ENCODE data around the gene FAIM2. TPM values are rescaled to one million over a fixed set of nuclear protein-coding genes. Genes with fewer than 3 reads are reported as not detected.

Gene FAIM2
- polyA plus RNA-seq, 2 of the 4 experiments (the other 2 are of a cell fraction): 0.23 TPM; not detected in 1

DNA sequence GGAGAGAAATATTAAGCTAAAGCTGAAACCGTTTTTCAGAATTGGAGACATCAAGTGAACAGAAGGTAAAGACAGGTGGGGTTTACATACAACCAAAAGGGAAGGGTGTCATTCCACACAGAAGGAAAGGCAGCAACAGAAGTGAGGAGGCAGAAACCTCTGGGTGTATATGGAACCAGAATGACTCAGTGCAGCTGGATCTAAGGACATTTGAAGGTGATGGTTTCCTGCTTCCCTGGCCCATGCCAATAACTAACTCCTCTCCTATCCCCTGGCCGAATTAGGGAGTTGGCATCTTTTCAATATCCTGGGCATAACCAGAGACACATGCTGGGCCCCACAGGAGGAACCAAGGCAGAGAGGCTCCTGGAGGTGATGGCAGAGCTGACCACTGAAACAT, 83.9 kb downstream of the FAIM2 start:
- Histone ChIP-seq H3K27ac (no peak overlapping the region), H3K9me3 (no peaks in the 10 kb centered on the region), H3K4me2 (no peak overlapping the region), H3K4me3 (no peak overlapping the region), H3K4me1 (no peaks in the 10 kb centered on the region)
- ChIA-PET CTCF (interaction anchor here (0.6 to 4.1 kb wide), 8 partner anchors 9 to 251 kb away, joined by 3 to 16 read pairs (median 4); partner anchors contain the start of gene TMBIM6), POLR2A (interaction anchor here (0.6 to 1.2 kb wide), 4 partner anchors 9 to 201 kb away, joined by 4 to 6 read pairs (median 4); partner anchors contain the start of gene BCDIN3D)
- no peak for FAIRE-seq
- no peak for DNase-seq (ENCODE audit: low read depth in 1 of 2, low spot score in 1 of 2)
- TF ChIP-seq FOSB (CRISPR knock-in tag; IDR thresholded peaks at IDR 0.05) (no peak), HDAC2 (IDR thresholded peaks at IDR 0.05) (no peak), RFX5 (IDR thresholded peaks at IDR 0.05) (no peak), SMC3 (IDR thresholded peaks at IDR 0.05) (no peak), HES2 (IDR thresholded peaks at IDR 0.05) (no peak)
- ATAC-seq: peak in 1 of 2 experiments; percentile 17; a peak in 1 of 6 replicates
- WGBS (ENCODE audit: missing lambda C conversion rate): 57% methylated on average over 2 of the region's 2 CpGs

- H3K4me3 ChIP-seq: no peak overlapping the region
- DNase-seq (ENCODE audit: low read depth in 1 of 2, low spot score in 1 of 2) (no peak), ATAC-seq (no peak), FAIRE-seq (no peak)
- TF ChIP-seq KDM1A (IDR thresholded peaks at IDR 0.05; ENCODE audit: low read depth): no peak
- TF ChIP-seq, protein P1, sequence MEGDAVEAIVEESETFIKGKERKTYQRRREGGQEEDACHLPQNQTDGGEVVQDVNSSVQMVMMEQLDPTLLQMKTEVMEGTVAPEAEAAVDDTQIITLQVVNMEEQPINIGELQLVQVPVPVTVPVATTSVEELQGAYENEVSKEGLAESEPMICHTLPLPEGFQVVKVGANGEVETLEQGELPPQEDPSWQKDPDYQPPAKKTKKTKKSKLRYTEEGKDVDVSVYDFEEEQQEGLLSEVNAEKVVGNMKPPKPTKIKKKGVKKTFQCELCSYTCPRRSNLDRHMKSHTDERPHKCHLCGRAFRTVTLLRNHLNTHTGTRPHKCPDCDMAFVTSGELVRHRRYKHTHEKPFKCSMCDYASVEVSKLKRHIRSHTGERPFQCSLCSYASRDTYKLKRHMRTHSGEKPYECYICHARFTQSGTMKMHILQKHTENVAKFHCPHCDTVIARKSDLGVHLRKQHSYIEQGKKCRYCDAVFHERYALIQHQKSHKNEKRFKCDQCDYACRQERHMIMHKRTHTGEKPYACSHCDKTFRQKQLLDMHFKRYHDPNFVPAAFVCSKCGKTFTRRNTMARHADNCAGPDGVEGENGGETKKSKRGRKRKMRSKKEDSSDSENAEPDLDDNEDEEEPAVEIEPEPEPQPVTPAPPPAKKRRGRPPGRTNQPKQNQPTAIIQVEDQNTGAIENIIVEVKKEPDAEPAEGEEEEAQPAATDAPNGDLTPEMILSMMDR (IDR thresholded peaks at IDR 0.05): no peak
- TF ChIP-seq NR3C1 (IDR thresholded peaks at IDR 0.05): no peak
- no peak for TF ChIP-seq FOXS1 (CRISPR knock-in tag; IDR thresholded peaks at IDR 0.05)
- TF ChIP-seq HOXB5 (CRISPR knock-in tag; IDR thresholded peaks at IDR 0.05): no peak
- TF ChIP-seq RARB (CRISPR knock-in tag; IDR thresholded peaks at IDR 0.05): no peak
- no peak for TF ChIP-seq TFCP2L1 (CRISPR knock-in tag; IDR thresholded peaks at IDR 0.05)
- TF ChIP-seq ZSCAN20 (CRISPR knock-in tag; IDR thresholded peaks at IDR 0.05): no peak
- no peak for TF ChIP-seq FOSL2 (IDR thresholded peaks at IDR 0.05)
- TF ChIP-seq FOSL2 (CRISPR knock-in tag; IDR thresholded peaks at IDR 0.05): no peak
- TF ChIP-seq, protein P2, sequence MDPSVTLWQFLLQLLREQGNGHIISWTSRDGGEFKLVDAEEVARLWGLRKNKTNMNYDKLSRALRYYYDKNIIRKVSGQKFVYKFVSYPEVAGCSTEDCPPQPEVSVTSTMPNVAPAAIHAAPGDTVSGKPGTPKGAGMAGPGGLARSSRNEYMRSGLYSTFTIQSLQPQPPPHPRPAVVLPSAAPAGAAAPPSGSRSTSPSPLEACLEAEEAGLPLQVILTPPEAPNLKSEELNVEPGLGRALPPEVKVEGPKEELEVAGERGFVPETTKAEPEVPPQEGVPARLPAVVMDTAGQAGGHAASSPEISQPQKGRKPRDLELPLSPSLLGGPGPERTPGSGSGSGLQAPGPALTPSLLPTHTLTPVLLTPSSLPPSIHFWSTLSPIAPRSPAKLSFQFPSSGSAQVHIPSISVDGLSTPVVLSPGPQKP (IDR thresholded peaks at IDR 0.05; ENCODE audit: low read depth, low read length): no peak
- TF ChIP-seq RFX5 (IDR thresholded peaks at IDR 0.05): no peak
- TF ChIP-seq JUNB (IDR thresholded peaks at IDR 0.05): no peak
- TF ChIP-seq HES2 (IDR thresholded peaks at IDR 0.05): no peak
- no peak for TF ChIP-seq MAZ (IDR thresholded peaks at IDR 0.05; ENCODE audit: borderline replicate concordance, low read depth, low read length)
- TF ChIP-seq, protein P3, sequence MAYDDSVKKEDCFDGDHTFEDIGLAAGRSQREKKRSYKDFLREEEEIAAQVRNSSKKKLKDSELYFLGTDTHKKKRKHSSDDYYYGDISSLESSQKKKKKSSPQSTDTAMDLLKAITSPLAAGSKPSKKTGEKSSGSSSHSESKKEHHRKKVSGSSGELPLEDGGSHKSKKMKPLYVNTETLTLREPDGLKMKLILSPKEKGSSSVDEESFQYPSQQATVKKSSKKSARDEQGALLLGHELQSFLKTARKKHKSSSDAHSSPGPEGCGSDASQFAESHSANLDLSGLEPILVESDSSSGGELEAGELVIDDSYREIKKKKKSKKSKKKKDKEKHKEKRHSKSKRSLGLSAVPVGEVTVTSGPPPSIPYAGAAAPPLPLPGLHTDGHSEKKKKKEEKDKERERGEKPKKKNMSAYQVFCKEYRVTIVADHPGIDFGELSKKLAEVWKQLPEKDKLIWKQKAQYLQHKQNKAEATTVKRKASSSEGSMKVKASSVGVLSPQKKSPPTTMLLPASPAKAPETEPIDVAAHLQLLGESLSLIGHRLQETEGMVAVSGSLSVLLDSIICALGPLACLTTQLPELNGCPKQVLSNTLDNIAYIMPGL (CRISPR knock-in tag; IDR thresholded peaks at IDR 0.05; ENCODE audit: borderline replicate concordance): no peak
- TF ChIP-seq CBX8 (IDR thresholded peaks at IDR 0.05): no peak
- no peaks in the 10 kb centered on the region for H3K9me3 ChIP-seq
- ChIA-PET POLR2A (no interaction called here), CTCF (interaction anchor here (3.2 to 4.1 kb wide), 2 partner anchors 21 to 40 kb away, joined by 15 to 16 read pairs; no protein-coding TSS in a partner anchor)
- H3K27ac ChIP-seq: no peak overlapping the region
- H3K4me2 ChIP-seq: no peak overlapping the region
- H3K4me1 ChIP-seq: no peaks in the 10 kb centered on the region
- WGBS (ENCODE audit: missing lambda C conversion rate): 68% methylated on average over 7 of the region's 7 CpGs
Measured at GRCh38 chr12:49818241-49818895, 85.3 kb downstream of the FAIM2 start.

Other genes with a start within 250 kb of the FAIM2 start
- 1.7 TPM in 2 replicates for gene FMNL3, start 196.5 kb downstream of the FAIM2 start, polyA plus RNA-seq (2011; rRNA removed)
- 1.5 to 1.7 TPM (median 1.7 TPM) in 3 replicates for gene FMNL3, start 196.5 kb downstream of the FAIM2 start, polyA plus RNA-seq (2017; fragmentation: RNase III; extraction: RNeasy Plus Mini Kit Qiagen cat#74134 plus additional on column Dnase treatment)
- 1,088 and 1,255 TPM in 2 replicates for gene TMBIM6, start 162.3 kb downstream of the FAIM2 start, polyA plus RNA-seq (2011; rRNA removed)
- gene TMBIM6, start 162.3 kb downstream of the FAIM2 start, polyA plus RNA-seq (2017; fragmentation: RNase III; extraction: RNeasy Plus Mini Kit Qiagen cat#74134 plus additional on column Dnase treatment): 302 to 341 TPM (median 331 TPM) in 3 replicates
- 3.0 and 3.5 TPM in 2 replicates for gene NCKAP5L, start 75.5 kb downstream of the FAIM2 start, polyA plus RNA-seq (2011; rRNA removed)
- 6.9 to 9.3 TPM (median 8.5 TPM) in 3 replicates for gene NCKAP5L, start 75.5 kb downstream of the FAIM2 start, polyA plus RNA-seq (2017; fragmentation: RNase III; extraction: RNeasy Plus Mini Kit Qiagen cat#74134 plus additional on column Dnase treatment)
- gene BCDIN3D, start 60.8 kb downstream of the FAIM2 start, polyA plus RNA-seq (2011; rRNA removed): 5.8 and 6.9 TPM in 2 replicates
- 3.8 to 4.8 TPM (median 4.2 TPM) in 3 replicates for gene BCDIN3D, start 60.8 kb downstream of the FAIM2 start, polyA plus RNA-seq (2017; fragmentation: RNase III; extraction: RNeasy Plus Mini Kit Qiagen cat#74134 plus additional on column Dnase treatment)
- gene AQP2, start 46.8 kb upstream of the FAIM2 start, polyA plus RNA-seq (2011; rRNA removed): not detected in 2 replicates
- not detected in 3 replicates for gene AQP2, start 46.8 kb upstream of the FAIM2 start, polyA plus RNA-seq (2017; fragmentation: RNase III; extraction: RNeasy Plus Mini Kit Qiagen cat#74134 plus additional on column Dnase treatment)
- not detected in 2 replicates for gene AQP5, start 58.0 kb upstream of the FAIM2 start, polyA plus RNA-seq (2011; rRNA removed)
- not detected in 3 replicates for gene AQP5, start 58.0 kb upstream of the FAIM2 start, polyA plus RNA-seq (2017; fragmentation: RNase III; extraction: RNeasy Plus Mini Kit Qiagen cat#74134 plus additional on column Dnase treatment)
- 0.05 TPM in 1 of 2 replicates, not detected in the other for gene AQP6, start 69.0 kb upstream of the FAIM2 start, polyA plus RNA-seq (2011; rRNA removed)
- 0.04 to 0.21 TPM in 2 of 3 replicates, not detected in the other for gene AQP6, start 69.0 kb upstream of the FAIM2 start, polyA plus RNA-seq (2017; fragmentation: RNase III; extraction: RNeasy Plus Mini Kit Qiagen cat#74134 plus additional on column Dnase treatment)
- 99.2 and 103 TPM in 2 replicates for gene RACGAP1, start 121.6 kb upstream of the FAIM2 start, polyA plus RNA-seq (2011; rRNA removed)
- 94.9 to 116 TPM (median 107 TPM) in 3 replicates for gene RACGAP1, start 121.6 kb upstream of the FAIM2 start, polyA plus RNA-seq (2017; fragmentation: RNase III; extraction: RNeasy Plus Mini Kit Qiagen cat#74134 plus additional on column Dnase treatment)
- 6.0 and 7.8 TPM in 2 replicates for gene ASIC1, start 153.7 kb upstream of the FAIM2 start, polyA plus RNA-seq (2011; rRNA removed)
- gene ASIC1, start 153.7 kb upstream of the FAIM2 start, polyA plus RNA-seq (2017; fragmentation: RNase III; extraction: RNeasy Plus Mini Kit Qiagen cat#74134 plus additional on column Dnase treatment): 6.2 to 8.5 TPM (median 6.7 TPM) in 3 replicates
- gene SMARCD1, start 181.4 kb upstream of the FAIM2 start, polyA plus RNA-seq (2011; rRNA removed): 80.7 and 113 TPM in 2 replicates
- gene SMARCD1, start 181.4 kb upstream of the FAIM2 start, polyA plus RNA-seq (2017; fragmentation: RNase III; extraction: RNeasy Plus Mini Kit Qiagen cat#74134 plus additional on column Dnase treatment): 56.1 to 62.5 TPM (median 62.1 TPM) in 3 replicates
- 0.44 and 0.52 TPM in 2 replicates for gene GPD1, start 200.1 kb upstream of the FAIM2 start, polyA plus RNA-seq (2011; rRNA removed)
- gene GPD1, start 200.1 kb upstream of the FAIM2 start, polyA plus RNA-seq (2017; fragmentation: RNase III; extraction: RNeasy Plus Mini Kit Qiagen cat#74134 plus additional on column Dnase treatment): 0.07 to 0.13 TPM (median 0.10 TPM) in 3 replicates
- 134 and 147 TPM in 2 replicates for gene COX14, start 208.3 kb upstream of the FAIM2 start, polyA plus RNA-seq (2011; rRNA removed)
- gene COX14, start 208.3 kb upstream of the FAIM2 start, polyA plus RNA-seq (2017; fragmentation: RNase III; extraction: RNeasy Plus Mini Kit Qiagen cat#74134 plus additional on column Dnase treatment): 87.9 to 112 TPM (median 93.3 TPM) in 3 replicates

Measured in A549 (cell line).